GM10847 (cell line): ENCODE data around the gene COPB2.

Experiments
- POLR2A ChIP-seq: IDR thresholded peaks from 2 replicates; pipeline ENCODE4 v1.6.1; 2011; ENCODE audit not compliant: insufficient read length; ENCODE audit errors: extremely low read depth

The COPB2 gene

GRCh38 chr3:139342054-139342453, 47.4 kb downstream of the COPB2 start:
- no peak for TF ChIP-seq POLR2A

- TF ChIP-seq POLR2A, result no peak
These were observed 48.7 kb downstream of the COPB2 start for GRCh38 chr3:139340784-139341183.

- TF ChIP-seq POLR2A, result no peak
These were observed 50.1 kb downstream of the COPB2 start for GRCh38 chr3:139339219-139339906.

- TF ChIP-seq POLR2A, result no peak
These were observed 51.0 kb downstream of the COPB2 start for GRCh38 chr3:139338405-139338804.

- TF ChIP-seq POLR2A, result no peak
These were observed 57.4 kb downstream of the COPB2 start for GRCh38 chr3:139332092-139332491.

- TF ChIP-seq POLR2A, result no peak
These were observed 60.0 kb downstream of the COPB2 start for GRCh38 chr3:139329364-139329850.

GRCh38 chr3:139328356-139328755, 61.1 kb downstream of the COPB2 start:
- TF ChIP-seq POLR2A, result no peak

- TF ChIP-seq POLR2A, result no peak
These were observed 61.6 kb downstream of the COPB2 start for GRCh38 chr3:139327861-139328260.

GRCh38 chr3:139327231-139327630, 62.2 kb downstream of the COPB2 start:
- no peak for TF ChIP-seq POLR2A

- no peak for TF ChIP-seq POLR2A
These were observed 62.7 kb downstream of the COPB2 start for GRCh38 chr3:139326707-139327106.

GRCh38 chr3:139326131-139326530, 63.3 kb downstream of the COPB2 start:
- no peak for TF ChIP-seq POLR2A

GRCh38 chr3:139325551-139325950, 63.9 kb downstream of the COPB2 start:
- no peak for TF ChIP-seq POLR2A

- TF ChIP-seq POLR2A, result no peak
These were observed 65.0 kb downstream of the COPB2 start for GRCh38 chr3:139324456-139324855.

- TF ChIP-seq POLR2A, result no peak
These were observed 66.3 kb downstream of the COPB2 start for GRCh38 chr3:139323146-139323545.

GRCh38 chr3:139322346-139322745, 67.1 kb downstream of the COPB2 start:
- TF ChIP-seq POLR2A, result no peak

- TF ChIP-seq POLR2A, result no peak
These were observed 68.7 kb downstream of the COPB2 start for GRCh38 chr3:139320551-139321309.
